Measurements from ENCODE around the gene TMEM163.

- no peak for TF ChIP-seq POLR2A (IDR thresholded peaks at IDR 0.05; ENCODE audit: low read depth)
- TF ChIP-seq, protein P1, sequence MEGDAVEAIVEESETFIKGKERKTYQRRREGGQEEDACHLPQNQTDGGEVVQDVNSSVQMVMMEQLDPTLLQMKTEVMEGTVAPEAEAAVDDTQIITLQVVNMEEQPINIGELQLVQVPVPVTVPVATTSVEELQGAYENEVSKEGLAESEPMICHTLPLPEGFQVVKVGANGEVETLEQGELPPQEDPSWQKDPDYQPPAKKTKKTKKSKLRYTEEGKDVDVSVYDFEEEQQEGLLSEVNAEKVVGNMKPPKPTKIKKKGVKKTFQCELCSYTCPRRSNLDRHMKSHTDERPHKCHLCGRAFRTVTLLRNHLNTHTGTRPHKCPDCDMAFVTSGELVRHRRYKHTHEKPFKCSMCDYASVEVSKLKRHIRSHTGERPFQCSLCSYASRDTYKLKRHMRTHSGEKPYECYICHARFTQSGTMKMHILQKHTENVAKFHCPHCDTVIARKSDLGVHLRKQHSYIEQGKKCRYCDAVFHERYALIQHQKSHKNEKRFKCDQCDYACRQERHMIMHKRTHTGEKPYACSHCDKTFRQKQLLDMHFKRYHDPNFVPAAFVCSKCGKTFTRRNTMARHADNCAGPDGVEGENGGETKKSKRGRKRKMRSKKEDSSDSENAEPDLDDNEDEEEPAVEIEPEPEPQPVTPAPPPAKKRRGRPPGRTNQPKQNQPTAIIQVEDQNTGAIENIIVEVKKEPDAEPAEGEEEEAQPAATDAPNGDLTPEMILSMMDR (IDR thresholded peaks at IDR 0.05) = no peak
- no peak for TF ChIP-seq POLR2AphosphoS5 (IDR thresholded peaks at IDR 0.05)
Measured at GRCh38 chr2:134725876-134726275, 7.1 kb upstream of the TMEM163 start.

All from esophagus muscularis mucosa (tissue), 3 donors.